NK-92 treated with Interleukin-12 subunit alpha and Interleukin-12 subunit beta, amount 100 ng/mL, for 24 hours (cell line): ENCODE results near the gene MRPL28.
A peak's percentile ranks its signal among the peaks of the same experiment; 100 is the strongest.
"Not testable (repeated sequence)": the region's sequence is repeated elsewhere in the genome, so short reads cannot be mapped to it uniquely, and the experiment has no call there.

Experiments used
- DNase-seq: peaks from one replicate; lab custom pipeline; 2025; lab: John Stamatoyannopoulos, UW

MRPL28 gene

DNA sequence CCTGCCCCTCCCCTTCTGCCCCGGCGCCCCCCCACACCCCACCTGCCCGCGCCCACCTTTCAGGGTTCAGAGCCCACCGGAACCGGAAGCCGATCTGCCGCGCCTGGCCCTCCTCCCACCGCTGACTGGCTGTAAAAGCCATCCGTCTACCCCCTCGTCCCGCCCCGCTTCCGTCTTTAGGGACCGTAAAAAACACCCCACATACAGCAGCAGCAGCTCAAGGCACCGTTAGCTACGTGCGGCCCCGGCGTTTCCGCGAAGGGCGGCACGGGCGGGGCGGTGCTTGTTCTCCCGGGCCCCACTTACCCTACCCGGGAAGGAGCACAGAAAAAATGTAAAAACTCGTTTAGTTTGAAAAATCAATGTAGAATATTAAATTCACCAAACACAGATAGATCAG lies at the start of gene MRPL28:
Gene MRPL28 (minus strand): TSS at position 96 of the 400 bp plus-strand sequence. CDS start 320 bp downstream, outside the sequence.
- peak; percentile 84 for DNase-seq

DNA sequence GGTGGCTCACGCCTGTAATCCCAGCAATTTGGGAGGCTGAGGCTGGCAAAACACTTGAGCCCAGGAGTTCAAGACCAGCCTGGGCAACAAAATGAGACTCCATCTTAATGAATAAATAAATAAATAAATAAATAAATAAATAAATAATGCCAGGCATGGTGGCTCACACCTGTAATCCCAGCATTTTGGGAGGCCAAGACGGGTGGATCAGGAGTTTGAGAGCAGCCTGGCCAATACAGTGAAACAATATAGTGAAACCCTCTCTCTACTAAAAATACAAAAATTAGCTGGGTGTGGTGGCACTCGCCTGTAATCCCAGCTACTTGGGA lies 44.8 kb upstream of the MRPL28 start:
- DNase-seq = not testable (repeated sequence)

DNA sequence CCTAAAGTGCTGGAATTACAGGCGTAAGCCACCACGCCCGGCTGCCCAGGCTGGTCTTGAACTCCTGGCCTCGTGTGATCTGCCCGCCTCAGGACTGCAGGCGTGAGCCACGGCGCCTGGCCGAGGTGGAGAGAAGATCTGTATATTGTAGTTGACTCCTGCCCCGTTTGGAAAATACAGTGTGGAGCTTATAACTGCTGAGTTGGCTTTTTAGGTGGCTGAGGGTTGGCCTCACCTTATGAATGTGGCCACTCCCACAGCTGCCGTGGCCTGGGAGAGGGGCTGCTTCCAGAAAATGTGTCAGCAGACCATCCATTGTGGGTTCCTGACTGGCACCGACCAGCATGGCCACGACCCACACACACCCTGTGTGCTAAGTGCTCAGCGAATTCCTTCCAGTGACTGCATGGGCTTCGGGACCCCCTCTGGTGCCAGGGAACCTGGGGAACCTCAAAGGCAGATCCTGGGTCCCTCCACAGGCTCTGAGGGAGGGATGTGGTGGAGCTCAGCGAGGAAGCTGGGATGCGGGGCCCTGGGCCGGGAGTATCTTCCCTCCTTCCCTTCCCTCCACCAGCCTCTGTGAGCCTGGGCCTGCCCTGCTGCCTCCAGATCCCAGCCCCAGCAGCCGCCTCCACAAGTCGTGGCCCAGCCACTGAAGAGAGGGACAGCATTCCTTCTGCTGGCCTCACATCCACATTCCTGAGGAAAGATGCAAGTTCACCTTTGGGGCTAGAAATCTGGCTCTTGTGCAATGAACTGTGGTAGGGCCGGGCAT lies 44.2 kb upstream of the MRPL28 start:
- no peak for DNase-seq

DNA sequence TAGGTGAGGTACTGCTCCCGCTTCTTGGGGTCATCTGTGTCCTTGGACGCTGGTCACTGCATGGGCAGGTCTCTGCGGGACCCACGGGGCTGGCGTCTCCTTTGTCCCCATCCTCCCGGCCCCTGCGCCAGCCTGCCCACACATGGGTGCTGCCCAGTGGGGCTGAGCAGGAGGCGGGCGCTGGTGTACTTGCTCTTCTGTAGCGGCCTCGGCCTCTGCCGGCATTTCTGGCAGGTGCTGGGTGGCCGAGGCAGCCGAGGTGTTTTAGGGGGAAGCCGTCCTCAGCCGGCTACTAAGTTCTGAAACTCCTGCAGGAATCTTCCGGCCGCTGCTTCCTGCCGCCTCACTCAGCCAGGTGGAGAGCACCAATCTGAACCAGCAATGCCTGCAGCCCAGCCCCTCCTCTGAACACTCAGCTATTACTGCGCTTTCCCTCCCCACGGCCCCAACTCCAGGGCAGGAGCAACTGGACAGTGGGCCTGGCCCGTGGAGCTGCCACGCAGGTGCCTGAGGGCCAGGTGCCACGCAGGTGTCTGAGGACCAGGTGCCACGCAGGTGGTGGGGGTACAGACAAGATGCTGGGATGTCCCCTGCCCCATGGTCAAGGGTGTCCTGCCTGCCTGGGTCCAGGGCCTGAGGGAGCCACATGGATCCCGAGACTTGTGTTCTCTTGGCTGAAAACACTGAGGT lies 41.4 kb upstream of the MRPL28 start:
- no peak for DNase-seq

DNA sequence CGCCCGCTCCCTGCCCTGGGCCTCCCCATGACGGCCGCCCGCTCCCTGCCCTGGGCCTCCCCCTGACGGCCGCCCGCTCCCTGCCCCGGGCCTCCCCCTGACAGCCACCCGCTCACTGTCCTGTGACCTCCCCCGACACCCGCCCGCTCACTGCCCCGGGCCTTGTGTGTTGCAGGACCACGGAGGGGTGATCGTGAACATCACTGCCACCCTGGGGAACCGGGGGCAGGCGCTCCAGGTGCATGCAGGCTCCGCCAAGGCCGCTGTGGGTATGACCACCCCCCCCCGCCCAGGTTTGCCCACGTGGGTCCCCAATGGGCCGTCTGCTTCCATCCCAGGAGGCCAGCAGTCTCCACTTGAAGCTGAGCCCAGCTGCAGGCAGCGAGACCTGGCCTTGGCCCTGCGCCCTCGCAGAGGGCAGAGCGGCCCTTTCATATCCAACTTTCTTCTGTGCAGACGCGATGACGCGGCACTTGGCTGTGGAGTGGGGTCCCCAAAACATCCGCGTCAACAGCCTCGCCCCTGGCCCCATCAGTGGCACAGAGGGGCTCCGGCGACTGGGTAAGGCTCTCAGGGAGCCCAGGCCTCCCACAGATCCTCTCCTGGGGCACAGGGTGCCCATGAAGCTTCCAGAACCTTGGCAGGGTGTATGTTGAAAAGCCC lies 40.3 kb upstream of the MRPL28 start:
- no peak for DNase-seq

DNA sequence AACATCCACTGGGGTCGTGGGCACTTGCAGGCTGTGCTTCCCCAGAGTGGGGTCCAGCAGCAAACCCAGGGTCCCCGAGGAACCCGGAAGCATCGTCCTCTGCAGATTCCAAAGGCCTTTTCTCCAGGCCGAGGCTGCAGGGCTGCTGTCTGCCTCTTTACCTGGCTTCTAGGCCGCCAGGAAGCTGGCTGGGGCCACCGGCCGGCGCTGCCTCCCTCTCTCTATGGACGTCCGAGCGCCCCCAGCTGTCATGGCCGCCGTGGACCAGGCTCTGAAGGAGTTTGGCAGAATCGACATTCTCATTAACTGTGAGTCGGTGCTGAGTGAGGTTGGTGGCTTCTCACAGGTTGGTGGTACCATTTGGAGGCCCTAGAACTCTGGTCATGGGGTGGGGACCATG lies 36.9 kb upstream of the MRPL28 start:
- DNase-seq = no peak

DNA sequence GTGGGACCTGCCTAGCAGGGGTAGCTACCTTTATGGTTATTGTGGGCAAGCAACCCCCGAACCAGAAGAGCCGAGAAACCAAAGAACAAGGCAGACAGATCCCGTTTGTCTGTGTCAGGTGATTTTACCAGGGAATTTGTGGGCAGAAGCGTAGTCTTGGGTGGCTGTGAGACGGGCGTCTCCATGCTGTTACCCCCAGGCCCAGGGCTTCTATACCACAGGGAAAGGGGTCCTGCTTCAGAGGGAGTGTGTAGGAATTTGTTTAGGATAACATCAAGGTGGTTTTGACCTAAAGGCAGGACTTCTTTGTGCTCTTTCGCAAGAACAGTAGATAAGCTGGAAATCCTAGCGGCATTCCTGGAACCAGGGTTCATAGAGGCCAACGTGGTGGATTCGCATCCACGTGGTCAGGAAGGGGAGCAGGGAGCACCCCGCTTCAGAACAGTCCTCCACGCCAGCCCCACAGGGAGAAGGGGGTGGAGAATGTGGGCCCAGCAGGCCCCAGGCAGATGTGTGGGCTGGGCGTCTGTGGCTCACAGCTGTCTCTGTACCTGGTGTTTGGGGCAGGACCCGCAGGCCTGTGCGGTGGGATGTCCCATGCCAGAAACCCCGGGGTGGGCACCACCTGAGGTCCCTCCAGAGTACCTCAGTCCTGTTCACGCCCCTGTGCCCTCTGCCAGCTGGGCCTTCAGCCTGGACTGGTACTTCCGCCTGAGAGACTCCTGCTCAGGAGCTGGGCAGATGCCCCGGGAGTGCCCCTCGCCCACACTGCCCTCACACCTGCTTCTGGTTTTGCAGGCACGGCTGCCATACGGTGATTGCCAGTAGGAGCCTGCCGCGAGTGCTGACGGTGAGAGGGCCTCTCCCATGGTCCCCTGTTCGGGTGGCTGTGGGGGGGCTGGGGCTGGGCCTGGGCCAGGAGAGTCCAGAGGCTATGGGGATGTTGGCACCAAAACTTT lies 35.5 kb upstream of the MRPL28 start:
- no peak for DNase-seq

DNA sequence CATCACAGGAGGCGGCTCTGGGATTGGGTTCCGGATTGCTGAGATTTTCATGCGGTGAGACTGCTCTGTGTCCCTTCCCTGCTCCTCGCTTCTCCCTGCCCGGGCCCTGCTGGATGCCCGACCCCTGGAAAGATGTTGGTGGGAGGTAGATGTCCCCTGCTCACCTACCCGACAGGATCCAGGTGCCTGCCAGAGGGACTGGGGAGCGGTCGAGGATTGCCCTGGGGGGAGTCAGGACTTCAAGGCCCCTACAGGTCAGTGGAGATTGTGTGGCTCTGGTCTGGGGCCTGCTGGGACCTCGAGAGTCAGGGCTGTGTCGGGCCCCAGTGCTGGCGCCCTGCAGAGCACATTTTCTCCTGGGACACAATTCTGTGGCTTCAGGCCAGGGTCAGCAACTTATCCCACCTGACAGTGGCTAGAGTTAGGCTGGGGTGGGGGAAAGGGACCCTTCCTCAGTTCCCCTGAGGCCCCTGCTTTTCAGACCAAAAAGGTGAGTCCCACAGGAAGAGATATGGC lies 34.7 kb upstream of the MRPL28 start:
- no peak for DNase-seq

DNA sequence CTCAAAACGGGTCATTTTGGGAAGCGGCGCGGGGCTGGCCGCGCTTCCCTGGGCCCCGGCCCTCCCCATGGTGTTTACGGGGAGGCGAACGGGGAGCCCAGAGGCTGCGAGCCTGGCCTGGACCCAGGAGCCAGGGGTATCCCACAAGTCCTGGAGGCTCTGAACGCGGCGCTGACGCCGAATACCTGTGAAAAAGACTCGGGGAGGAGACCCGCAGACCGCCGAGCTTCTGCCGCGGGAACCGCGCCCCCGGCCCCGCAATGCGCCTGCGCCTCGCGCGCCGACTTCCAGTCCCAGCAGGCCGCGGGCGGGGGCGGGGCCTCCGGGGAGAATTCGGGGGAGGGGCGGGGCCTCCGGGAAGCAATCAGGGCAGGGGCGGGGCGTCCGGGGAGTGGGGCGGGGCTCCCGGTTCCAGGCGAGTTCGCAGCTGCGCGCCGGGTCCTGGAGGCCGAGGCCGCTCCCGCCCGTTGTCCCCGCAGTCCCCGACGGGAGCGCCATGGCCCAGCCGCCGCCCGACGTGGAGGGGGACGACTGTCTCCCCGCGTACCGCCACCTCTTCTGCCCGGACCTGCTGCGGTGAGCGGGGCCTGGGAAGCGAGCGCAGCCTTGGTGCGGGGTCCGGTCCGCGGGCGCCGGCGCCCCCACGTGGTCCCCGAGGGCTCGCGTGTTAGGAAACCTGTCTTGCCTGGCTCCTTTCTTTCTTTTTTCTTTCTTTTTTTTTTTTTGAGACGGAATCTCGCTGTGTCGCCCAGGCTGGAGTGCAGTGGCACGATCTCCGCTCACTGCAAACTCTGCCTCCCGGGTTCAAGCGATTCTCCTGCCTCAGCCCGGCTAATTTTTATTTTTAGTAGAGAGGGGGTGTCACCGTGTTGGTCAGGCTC lies 31.4 kb upstream of the MRPL28 start, which contains the start of gene DECR2:
Gene DECR2 (plus strand): TSS at position 418 of the 881 bp plus-strand sequence. CDS start 79 bp downstream, at position 497.
- peak; percentile 96 for DNase-seq

DNA sequence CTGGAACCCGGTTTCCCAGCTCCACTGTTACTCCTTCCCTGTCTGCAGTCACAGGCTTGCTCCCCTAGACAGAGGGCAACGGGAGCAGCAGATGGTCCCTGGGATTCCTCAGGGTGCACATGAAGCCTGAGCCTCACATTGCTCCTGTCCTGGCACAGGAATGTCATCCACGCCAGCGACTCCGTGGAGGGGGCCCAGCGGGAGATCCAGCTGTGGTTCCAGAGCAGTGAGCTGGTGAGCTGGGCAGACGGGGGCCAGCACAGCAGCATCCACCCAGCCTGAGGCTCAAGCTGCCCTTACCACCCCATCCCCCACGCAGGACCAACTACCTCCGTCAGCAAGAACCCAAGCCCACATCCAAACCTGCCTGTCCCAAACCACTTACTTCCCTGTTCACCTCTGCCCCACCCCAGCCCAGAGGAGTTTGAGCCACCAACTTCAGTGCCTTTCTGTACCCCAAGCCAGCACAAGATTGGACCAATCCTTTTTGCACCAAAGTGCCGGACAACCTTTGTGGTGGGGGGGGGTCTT lies 29.8 kb upstream of the MRPL28 start:
- DNase-seq = no peak

DNA sequence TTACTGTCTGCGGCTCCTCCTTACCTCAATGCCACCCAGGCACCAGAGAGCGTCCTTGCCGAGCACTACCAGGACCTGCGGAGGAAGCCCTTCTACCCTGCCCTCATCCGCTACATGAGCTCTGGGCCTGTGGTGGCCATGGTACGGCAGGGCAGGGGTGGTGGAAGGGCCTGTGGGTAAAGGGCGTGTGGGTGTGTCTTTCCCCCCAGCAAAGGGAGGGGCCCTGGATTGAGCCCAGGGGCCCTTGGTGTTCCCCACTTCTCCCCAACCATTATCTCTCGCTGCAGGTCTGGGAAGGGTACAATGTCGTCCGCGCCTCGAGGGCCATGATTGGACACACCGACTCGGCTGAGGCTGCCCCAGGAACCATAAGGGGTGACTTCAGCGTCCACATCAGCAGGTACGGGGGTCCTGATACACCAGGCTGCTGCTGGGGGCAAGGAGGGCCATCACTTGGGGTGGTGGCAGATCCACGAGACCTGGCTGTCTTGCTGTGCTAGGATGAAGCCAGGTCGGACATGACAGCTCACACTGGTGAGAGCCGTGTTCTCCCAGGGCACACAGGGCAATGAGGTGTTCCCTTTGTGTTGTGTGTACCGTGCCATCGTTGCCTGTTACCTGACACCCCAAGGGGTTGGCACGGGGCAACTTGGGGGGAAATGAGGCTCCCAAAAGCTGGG lies 29.1 kb upstream of the MRPL28 start:
- no peak for DNase-seq

DNA sequence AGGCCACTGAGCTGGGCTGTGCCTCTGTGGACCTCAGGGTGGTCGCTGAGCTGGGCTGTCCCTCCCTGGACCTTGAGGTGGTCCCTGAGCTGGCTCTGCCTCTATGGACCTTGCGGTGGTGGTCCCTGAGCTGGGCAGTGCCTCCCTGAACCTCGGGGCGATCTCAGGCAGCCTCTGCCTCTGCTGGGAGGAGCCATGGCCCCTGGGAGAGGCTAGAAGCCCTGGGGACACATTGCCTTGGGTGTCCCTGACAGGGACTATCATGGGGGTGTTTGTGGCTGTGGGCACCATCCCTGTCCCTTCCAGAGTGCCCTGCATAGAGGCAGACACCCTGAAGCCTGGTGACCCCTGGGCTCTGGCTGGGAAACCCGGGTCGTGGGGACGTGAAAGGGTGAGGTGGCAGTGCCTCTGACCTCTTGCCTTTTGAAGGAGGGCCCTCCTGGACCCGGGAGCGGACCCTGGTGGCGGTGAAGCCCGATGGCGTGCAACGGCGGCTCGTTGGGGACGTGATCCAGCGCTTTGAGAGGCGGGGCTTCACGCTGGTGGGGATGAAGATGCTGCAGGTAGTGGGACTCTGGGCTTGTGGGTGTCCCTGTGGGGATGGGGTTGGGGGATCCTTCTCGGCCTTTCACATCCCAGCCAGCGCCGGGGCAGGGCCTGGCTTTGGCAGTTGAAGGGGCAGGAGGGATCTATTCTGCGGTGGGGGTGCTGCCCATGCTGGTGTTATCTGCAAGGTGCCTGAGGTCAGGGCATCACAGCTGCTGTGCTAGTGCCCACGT lies 28.4 kb upstream of the MRPL28 start:
- DNase-seq = no peak

DNA sequence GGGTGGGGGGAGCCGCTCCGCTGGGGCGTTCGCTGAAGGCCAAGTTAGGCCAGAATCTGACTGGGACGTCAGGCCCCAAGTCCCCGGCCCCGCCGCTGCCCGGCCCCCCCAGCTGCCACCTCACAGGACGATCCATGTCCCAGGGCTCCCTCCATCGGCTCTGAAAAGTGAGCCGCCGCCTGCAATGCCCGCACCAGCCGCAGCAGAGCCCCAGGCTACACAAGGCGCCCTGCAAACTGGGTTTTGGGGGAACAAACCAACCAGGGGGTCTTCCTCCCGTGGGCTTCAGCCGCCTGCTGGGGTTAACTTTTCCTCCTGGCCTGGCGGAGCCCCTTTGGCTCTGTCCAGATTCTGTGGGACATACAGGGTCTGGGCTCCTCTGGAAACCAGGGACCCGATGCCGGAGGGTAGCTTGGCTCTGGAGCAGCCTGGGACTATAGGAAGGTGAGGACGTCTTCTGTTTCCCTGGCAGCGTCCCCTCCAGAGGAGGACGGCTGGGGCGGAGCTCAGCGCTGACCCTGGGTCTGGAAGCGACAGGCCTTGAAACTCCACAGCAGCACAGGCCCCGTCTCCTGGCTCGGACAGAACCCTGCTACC lies 27.5 kb upstream of the MRPL28 start:
- no peak for DNase-seq

DNA sequence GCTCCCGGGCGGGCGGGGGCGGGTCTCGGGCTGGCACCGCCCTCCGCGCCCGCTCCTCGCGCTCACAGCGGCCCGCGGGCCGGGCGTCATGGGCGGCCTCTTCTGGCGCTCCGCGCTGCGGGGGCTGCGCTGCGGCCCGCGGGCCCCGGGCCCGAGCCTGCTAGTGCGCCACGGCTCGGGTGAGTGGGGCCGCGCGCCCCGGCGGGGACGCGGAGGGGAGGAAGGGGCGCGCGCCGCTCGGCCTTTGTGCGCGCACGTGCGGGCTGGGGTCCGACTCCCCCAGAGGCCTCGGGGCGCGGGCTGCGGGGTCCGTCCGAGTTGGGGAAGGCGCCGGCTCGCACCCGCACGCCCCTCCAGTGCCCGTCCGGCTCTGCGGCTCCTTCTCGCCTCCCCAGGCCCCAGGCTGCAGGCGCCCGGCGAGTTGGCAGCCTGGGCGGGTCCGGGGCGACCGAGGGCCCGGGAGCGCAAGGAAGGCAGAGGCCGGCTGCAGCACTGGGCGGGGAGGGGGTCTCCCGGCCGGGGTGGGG lies 26.9 kb upstream of the MRPL28 start, which contains the start of gene NME4:
Gene NME4 (plus strand): TSS at position 65 of the 527 bp plus-strand sequence. CDS start 24 bp downstream, at position 89.
- no peak for DNase-seq

DNA sequence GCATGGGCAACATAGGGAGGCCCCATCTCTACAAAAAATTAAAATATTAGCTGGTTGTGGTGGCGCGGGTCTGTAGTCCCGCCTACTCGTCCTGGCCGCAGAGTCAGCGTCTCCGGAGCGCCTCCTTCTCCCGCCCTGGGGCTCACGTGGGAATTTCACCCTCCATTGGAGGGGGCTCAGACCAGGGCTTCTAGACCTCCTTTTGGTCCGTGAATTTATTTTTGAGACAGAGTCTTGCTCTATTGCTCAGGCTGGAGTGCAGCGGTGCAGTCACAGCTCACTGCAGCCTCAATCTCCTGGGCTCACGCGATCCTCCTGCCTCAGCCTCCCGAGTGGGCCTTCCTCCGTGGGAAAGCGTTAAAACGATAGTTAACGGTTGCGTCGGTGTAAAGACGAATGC lies 26.3 kb upstream of the MRPL28 start:
- DNase-seq = no peak

DNA sequence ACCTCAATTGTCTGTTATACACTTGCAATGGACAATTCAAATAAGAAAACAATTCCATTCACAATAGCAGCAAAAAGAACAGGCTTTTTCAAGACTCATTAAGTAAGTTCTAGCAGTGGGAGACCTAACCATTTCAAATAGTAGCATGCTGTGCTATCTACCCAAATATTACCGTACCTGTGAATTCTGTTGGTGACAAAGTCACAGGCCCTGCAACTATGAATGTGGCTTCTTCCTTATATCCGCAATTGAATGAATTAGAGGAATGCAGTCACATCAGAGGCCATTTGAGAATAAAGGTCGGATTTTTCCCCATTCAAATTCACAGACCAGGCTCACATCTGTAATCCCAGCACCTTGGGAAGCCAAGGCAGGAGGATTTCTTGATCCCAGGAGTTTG lies 25.9 kb upstream of the MRPL28 start:
- DNase-seq = no peak

DNA sequence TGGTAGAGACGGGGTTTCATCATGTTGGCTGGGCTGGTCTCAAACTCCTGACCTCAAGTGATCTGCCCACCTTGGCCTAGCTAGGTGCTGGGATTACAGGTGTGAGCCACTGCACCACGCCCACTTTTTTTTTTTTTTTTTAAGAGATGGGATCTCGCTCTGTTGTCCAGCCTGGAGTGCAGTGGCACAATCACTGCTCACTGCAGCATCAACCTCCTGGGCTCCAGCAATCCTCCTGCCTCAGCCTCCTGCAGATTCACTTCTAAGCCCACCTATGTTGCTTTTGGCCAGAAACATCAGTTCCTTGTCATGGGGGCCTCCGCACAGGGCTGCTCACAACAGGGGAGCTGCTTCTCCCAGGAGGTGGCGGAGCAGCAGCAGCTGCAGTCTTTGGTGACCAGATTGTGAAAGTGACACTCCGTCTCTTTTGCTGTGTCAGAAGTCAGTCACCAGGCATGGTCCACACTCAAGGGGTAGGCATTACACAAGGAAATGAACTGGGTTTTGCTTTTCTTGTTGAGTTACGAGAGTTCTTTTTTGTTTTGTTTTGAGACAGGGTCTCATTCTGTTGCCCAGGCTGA lies 22.2 kb upstream of the MRPL28 start:
- DNase-seq = no peak

DNA sequence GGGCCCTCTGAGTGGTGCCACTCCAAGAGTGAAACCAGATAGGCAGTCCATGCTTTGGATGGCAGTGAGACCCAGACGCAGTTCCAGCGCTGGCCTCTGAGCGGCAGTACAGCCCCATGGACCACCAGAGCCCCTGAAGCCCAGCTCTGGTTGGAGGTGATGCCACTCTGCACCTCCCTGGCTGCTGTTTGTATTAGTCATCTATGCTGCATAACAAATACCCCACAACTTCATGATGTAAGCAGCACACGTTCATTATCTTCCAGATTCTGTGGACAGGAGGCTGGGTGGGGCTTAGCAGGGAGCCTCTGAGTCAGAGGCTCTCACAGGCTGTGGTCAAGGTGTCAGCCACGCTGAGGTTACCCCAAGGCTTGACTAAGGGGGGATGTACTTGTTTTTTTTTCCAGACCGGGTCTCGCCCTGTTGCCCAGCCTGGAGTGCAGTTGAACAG lies 21.6 kb upstream of the MRPL28 start:
- DNase-seq = peak; percentile 95
